ENCODE measurements around the gene CLCF1. TPM values are rescaled to one million over a fixed set of nuclear protein-coding genes. Genes with fewer than 3 reads are reported as not detected.
"Not testable (repeated sequence)": the region's sequence is repeated elsewhere in the genome, so short reads cannot be mapped to it uniquely, and the experiment has no call there.

Gene CLCF1
- total and polyA plus RNA-seq, 5 donors from 2014 or later: 0.10 to 3.0 (median 0.42) TPM

DNA sequence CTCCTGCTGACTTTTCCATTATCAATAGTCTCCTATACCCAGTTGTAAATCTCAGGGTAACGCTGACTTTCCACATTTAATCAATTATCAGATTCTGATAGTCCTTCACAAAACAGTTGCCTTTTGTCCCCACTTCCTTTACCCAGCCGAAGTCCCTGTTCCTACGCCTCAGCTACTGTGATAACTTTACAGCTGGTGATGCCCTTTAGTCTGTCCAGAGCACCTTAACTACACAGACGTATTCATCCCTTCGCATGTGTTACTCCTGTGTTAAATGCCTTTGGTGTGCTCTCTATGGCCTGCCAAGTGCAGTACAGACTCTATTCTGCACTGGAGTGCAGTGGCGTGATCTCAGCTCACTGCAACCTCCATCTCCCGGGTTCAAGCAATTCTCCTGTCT, 49.9 kb downstream of the CLCF1 start:
- peaks cover 7% of the 10 kb centered on the region for H3K36me3 Mint-ChIP-seq
- ATAC-seq (ENCODE audit: low read depth in 2 of 2) (no peak), DNase-seq (no peak)
- peaks cover 2% of the 10 kb centered on the region for H3K27me3 ChIP-seq (ENCODE audit: control insufficient read depth, insufficient read depth, low read length)
- H3K4me3 Mint-ChIP-seq: no peak overlapping the region
- peaks cover 2% of the 10 kb centered on the region for H3K27me3 Mint-ChIP-seq
- no peaks in the 10 kb centered on the region for H3K9me3 ChIP-seq (ENCODE audit: control insufficient read depth in 2 of 2, low read length in 2 of 2)
- H3K4me1 ChIP-seq (ENCODE audit: control insufficient read depth, insufficient read depth, low read length, poor library complexity, severe bottlenecking): peaks cover 3% of the 10 kb centered on the region
- no peak overlapping the region for H3K27ac ChIP-seq (ENCODE audit: insufficient read depth, low read length, poor library complexity, severe bottlenecking)
- H3K4me1 Mint-ChIP-seq: peaks cover 0 to 12% (median 8%) of the 10 kb centered on the region in 4 donors
- no peaks in the 10 kb centered on the region for H3K36me3 ChIP-seq (ENCODE audit: control insufficient read depth, insufficient read depth, low read length)
- H3K9me3 Mint-ChIP-seq: no peaks in the 10 kb centered on the region
- no peak overlapping the region for H3K4me3 ChIP-seq (ENCODE audit: low read depth, low read length)
- peak overlapping the region in 1 of 3 donors; percentile 54 for H3K27ac Mint-ChIP-seq

GRCh38 chr11:67322049-67322448, 51.3 kb downstream of the CLCF1 start:
- Histone ChIP-seq H3K4me3 (ENCODE audit: low read depth, low read length) (no peak overlapping the region), H3K27ac (ENCODE audit: insufficient read depth, low read length, poor library complexity, severe bottlenecking) (no peak overlapping the region), H3K36me3 (ENCODE audit: control insufficient read depth, insufficient read depth, low read length) (no peaks in the 10 kb centered on the region), H3K27me3 (ENCODE audit: control insufficient read depth, insufficient read depth, low read length) (peaks cover 2% of the 10 kb centered on the region), H3K4me1 (ENCODE audit: control insufficient read depth, insufficient read depth, low read length, poor library complexity, severe bottlenecking) (peaks cover 12% of the 10 kb centered on the region), H3K9me3 (ENCODE audit: control insufficient read depth in 2 of 2, low read length in 2 of 2) (no peaks in the 10 kb centered on the region)
- Mint-ChIP-seq H3K36me3 (peaks cover 7% of the 10 kb centered on the region), H3K4me3 (peak overlapping the region in 1 of 4 donors; percentile 63), H3K4me1 (peaks cover 4 to 24% (median 13%) of the 10 kb centered on the region in 4 donors), H3K27me3 (peaks cover 8% of the 10 kb centered on the region), H3K9me3 (no peaks in the 10 kb centered on the region), H3K27ac (no peak overlapping the region)
- DNase-seq (no peak), ATAC-seq (ENCODE audit: low read depth in 2 of 2) (no peak)

DNA sequence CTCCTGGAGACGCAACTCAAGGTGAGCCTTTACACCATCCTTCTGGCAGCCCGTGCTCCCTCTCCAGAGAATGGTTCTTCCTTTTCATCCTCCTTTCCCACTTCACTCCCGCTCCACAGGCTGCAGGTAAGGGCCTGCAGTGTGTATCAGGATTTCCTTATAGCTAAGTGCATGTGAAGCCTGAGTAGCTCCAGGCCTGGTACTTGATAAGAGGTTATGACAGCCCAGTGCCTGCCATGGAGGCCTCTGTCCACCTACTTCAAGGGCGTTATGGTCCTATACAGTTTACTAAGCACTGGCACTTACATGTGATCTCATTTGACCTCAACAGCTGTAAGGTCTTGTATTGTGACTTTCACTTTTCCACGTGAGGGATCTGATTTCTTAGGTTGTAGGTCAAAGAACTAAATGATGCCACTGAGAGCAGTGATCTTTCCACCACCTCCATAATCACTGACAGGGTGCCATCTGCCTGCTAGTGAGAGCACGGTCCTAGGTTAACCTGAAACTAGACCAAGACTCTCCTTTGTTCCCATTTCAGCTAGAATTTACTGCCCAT, 52.0 kb downstream of the CLCF1 start:
- H3K9me3 ChIP-seq (ENCODE audit: control insufficient read depth in 2 of 2, low read length in 2 of 2): no peaks in the 10 kb centered on the region
- Mint-ChIP-seq H3K9me3 (no peaks in the 10 kb centered on the region), H3K36me3 (peaks cover 7% of the 10 kb centered on the region), H3K4me3 (no peak overlapping the region), H3K4me1 (peaks cover 4 to 28% (median 14%) of the 10 kb centered on the region in 4 donors), H3K27me3 (peaks cover 8% of the 10 kb centered on the region), H3K27ac (no peak overlapping the region)
- H3K4me3 ChIP-seq (ENCODE audit: low read depth, low read length): no peak overlapping the region
- H3K27ac ChIP-seq (ENCODE audit: insufficient read depth, low read length, poor library complexity, severe bottlenecking): no peak overlapping the region
- H3K4me1 ChIP-seq (ENCODE audit: control insufficient read depth, insufficient read depth, low read length, poor library complexity, severe bottlenecking): peaks cover 15% of the 10 kb centered on the region
- DNase-seq: no peak
- H3K36me3 ChIP-seq (ENCODE audit: control insufficient read depth, insufficient read depth, low read length): no peaks in the 10 kb centered on the region
- H3K27me3 ChIP-seq (ENCODE audit: control insufficient read depth, insufficient read depth, low read length): peaks cover 2% of the 10 kb centered on the region
- ATAC-seq (ENCODE audit: low read depth in 2 of 2): no peak

DNA sequence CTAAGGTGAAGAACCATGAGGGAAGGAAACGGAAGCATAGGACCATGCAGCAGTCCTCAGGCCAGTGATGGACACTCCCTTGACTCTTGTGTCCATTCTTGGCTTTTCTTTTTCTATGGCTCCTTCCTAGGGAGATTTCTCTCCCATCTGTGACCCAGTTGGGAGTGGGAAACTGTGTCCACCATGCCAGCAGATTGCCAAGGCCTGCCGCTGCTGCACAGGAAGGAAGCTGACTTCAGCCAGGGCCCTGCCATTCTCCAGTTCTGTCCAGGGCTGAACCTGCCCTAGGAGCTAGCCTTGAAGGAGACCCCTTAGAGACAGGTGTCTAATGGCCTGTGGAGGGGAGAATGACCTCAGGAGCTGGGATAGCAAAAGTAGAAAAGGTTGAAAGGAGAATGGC, 52.7 kb downstream of the CLCF1 start:
- Mint-ChIP-seq H3K4me3 (peak overlapping the region in 1 of 4 donors; percentile 35), H3K27ac (no peak overlapping the region), H3K4me1 (peaks cover 4 to 30% (median 15%) of the 10 kb centered on the region in 4 donors), H3K36me3 (peaks cover 7% of the 10 kb centered on the region), H3K9me3 (no peaks in the 10 kb centered on the region), H3K27me3 (peaks cover 8% of the 10 kb centered on the region)
- ATAC-seq (ENCODE audit: low read depth in 2 of 2) (no peak), DNase-seq (no peak)
- Histone ChIP-seq H3K4me3 (ENCODE audit: low read depth, low read length) (no peak overlapping the region), H3K27ac (ENCODE audit: insufficient read depth, low read length, poor library complexity, severe bottlenecking) (no peak overlapping the region), H3K4me1 (ENCODE audit: control insufficient read depth, insufficient read depth, low read length, poor library complexity, severe bottlenecking) (peaks cover 15% of the 10 kb centered on the region), H3K27me3 (ENCODE audit: control insufficient read depth, insufficient read depth, low read length) (peaks cover 2% of the 10 kb centered on the region), H3K9me3 (ENCODE audit: control insufficient read depth in 2 of 2, low read length in 2 of 2) (no peaks in the 10 kb centered on the region), H3K36me3 (ENCODE audit: control insufficient read depth, insufficient read depth, low read length) (no peaks in the 10 kb centered on the region)

GRCh38 chr11:67320011-67320410, 53.4 kb downstream of the CLCF1 start:
- Histone ChIP-seq H3K27ac (ENCODE audit: insufficient read depth, low read length, poor library complexity, severe bottlenecking) (no peak overlapping the region), H3K4me1 (ENCODE audit: control insufficient read depth, insufficient read depth, low read length, poor library complexity, severe bottlenecking) (peaks cover 15% of the 10 kb centered on the region), H3K4me3 (ENCODE audit: low read depth, low read length) (no peak overlapping the region), H3K27me3 (ENCODE audit: control insufficient read depth, insufficient read depth, low read length) (peaks cover 2% of the 10 kb centered on the region), H3K36me3 (ENCODE audit: control insufficient read depth, insufficient read depth, low read length) (no peaks in the 10 kb centered on the region), H3K9me3 (ENCODE audit: control insufficient read depth in 2 of 2, low read length in 2 of 2) (no peaks in the 10 kb centered on the region)
- Mint-ChIP-seq H3K9me3 (no peaks in the 10 kb centered on the region), H3K4me1 (peaks cover 4 to 37% (median 18%) of the 10 kb centered on the region in 4 donors), H3K27ac (no peak overlapping the region), H3K27me3 (peaks cover 8% of the 10 kb centered on the region), H3K4me3 (peak overlapping the region in 2 of 4 donors; percentile 35 to 48), H3K36me3 (peaks cover 7% of the 10 kb centered on the region)
- DNase-seq (no peak), ATAC-seq (ENCODE audit: low read depth in 2 of 2) (no peak)

GRCh38 chr11:67318876-67319275, 54.5 kb downstream of the CLCF1 start:
- peak overlapping the region; percentile 57 for H3K4me3 ChIP-seq (ENCODE audit: low read depth, low read length)
- H3K36me3 Mint-ChIP-seq; ATAC-seq (ENCODE audit: low read depth in 2 of 2); H3K27ac Mint-ChIP-seq; H3K9me3 ChIP-seq (ENCODE audit: control insufficient read depth in 2 of 2, low read length in 2 of 2); H3K27me3 ChIP-seq (ENCODE audit: control insufficient read depth, insufficient read depth, low read length); H3K9me3 Mint-ChIP-seq; DNase-seq; H3K36me3 ChIP-seq (ENCODE audit: control insufficient read depth, insufficient read depth, low read length); H3K27ac ChIP-seq (ENCODE audit: insufficient read depth, low read length, poor library complexity, severe bottlenecking): not testable (repeated sequence)
- Mint-ChIP-seq H3K4me1 (peaks cover 4 to 47% (median 24%) of the 10 kb centered on the region in 4 donors), H3K27me3 (peaks cover 12% of the 10 kb centered on the region), H3K4me3 (peak overlapping the region; percentile 97 to 99 (median 98))
- peaks cover 20% of the 10 kb centered on the region for H3K4me1 ChIP-seq (ENCODE audit: control insufficient read depth, insufficient read depth, low read length, poor library complexity, severe bottlenecking)

- H3K4me3 Mint-ChIP-seq: peak overlapping the region; percentile 97 to 99 (median 98)
- DNase-seq (peak in 1 of 3 donors; percentile 16), ATAC-seq (ENCODE audit: low read depth in 2 of 2) (peak; percentile 17)
- peaks cover 2% of the 10 kb centered on the region for H3K27me3 ChIP-seq (ENCODE audit: control insufficient read depth, insufficient read depth, low read length)
- H3K4me1 Mint-ChIP-seq: peaks cover 4 to 52% (median 31%) of the 10 kb centered on the region in 4 donors
- peak overlapping the region; percentile 81 for H3K4me3 ChIP-seq (ENCODE audit: low read depth, low read length)
- H3K27ac Mint-ChIP-seq: peak overlapping the region; percentile 90 to 98 (median 97)
- peaks cover 28% of the 10 kb centered on the region for H3K4me1 ChIP-seq (ENCODE audit: control insufficient read depth, insufficient read depth, low read length, poor library complexity, severe bottlenecking)
- H3K9me3 Mint-ChIP-seq: no peaks in the 10 kb centered on the region
- peaks cover 12% of the 10 kb centered on the region for H3K27me3 Mint-ChIP-seq
- H3K36me3 Mint-ChIP-seq: no peaks in the 10 kb centered on the region
- no peaks in the 10 kb centered on the region for H3K9me3 ChIP-seq (ENCODE audit: control insufficient read depth in 2 of 2, low read length in 2 of 2)
- H3K27ac ChIP-seq (ENCODE audit: insufficient read depth, low read length, poor library complexity, severe bottlenecking): peak overlapping the region; percentile 73
- H3K36me3 ChIP-seq (ENCODE audit: control insufficient read depth, insufficient read depth, low read length): no peaks in the 10 kb centered on the region
Observed at GRCh38 chr11:67317888-67318555, 55.4 kb downstream of the CLCF1 start.
